Bronchus fibroblast of lung (primary cell): ENCODE results near the gene SRPK2. TPM values are rescaled to one million over a fixed set of nuclear protein-coding genes. Genes with fewer than 3 reads are reported as not detected.

ENCODE experiments used
- total RNA-seq: library from RNA; depleted of rRNA; stranded (reverse); fragments of >200 nt; gene quantifications from 2 replicates; pipeline ENCODE4 v1.2.3, GENCODE V29; 2015

Gene SRPK2
- 20.1 and 24.5 TPM in 2 replicates for total RNA-seq

GRCh38 chr7:105388356-105389087 lies at the start of gene SRPK2:
Gene SRPK2 (minus strand): TSS chr7:105388921.

Other genes with a start within 250 kb of the SRPK2 start
- 10.6 and 11.8 TPM in 2 replicates for gene PUS7, start 133.3 kb upstream of the SRPK2 start, total RNA-seq
- 15.8 and 16.0 TPM in 2 replicates for gene RINT1, start 143.3 kb upstream of the SRPK2 start, total RNA-seq
- not detected in 2 replicates for gene EFCAB10, start 192.6 kb upstream of the SRPK2 start, total RNA-seq